ENCODE measurements around the gene SIAE. TPM values are rescaled to one million over a fixed set of nuclear protein-coding genes. Genes with fewer than 3 reads are reported as not detected.

The SIAE gene
- total and polyA plus RNA-seq, 2 donors (not counting 1 experiment from before 2014, with no cell fraction given), result 3.6 to 4.5 TPM

GRCh38 chr11:124646148-124646547, 27.4 kb downstream of the SIAE start:
- Histone ChIP-seq H3K79me2 (ENCODE audit: control insufficient read depth, insufficient read depth, low read length) (no peaks in the 10 kb centered on the region), H4K20me1 (ENCODE audit: control insufficient read depth, insufficient read depth, low read length, poor library complexity, severe bottlenecking) (no peaks in the 10 kb centered on the region), H3K4me1 (ENCODE audit: control insufficient read depth in 2 of 2, insufficient read depth in 2 of 2, low read length in 2 of 2) (peaks cover 14 to 16% of the 10 kb centered on the region in 2 donors), H3K36me3 (replicated peaks in 1 of 2; ENCODE audit: control extremely low read depth in 1 of 2, control insufficient read depth in 1 of 2, extremely low read depth in 1 of 2, insufficient read depth in 2 of 2, low read length in 1 of 2) (no peaks in the 10 kb centered on the region), H3K4me2 (replicated peaks; ENCODE audit: low read depth, low read length, poor library complexity, severe bottlenecking) (no peak overlapping the region), H3K4me3 (ENCODE audit: control extremely low read depth in 1 of 5, extremely low read depth in 1 of 5, insufficient read depth in 1 of 5, low read depth in 2 of 5, low read length in 4 of 5) (no peak overlapping the region), H2AFZ (ENCODE audit: insufficient read depth, low read depth, low read length, poor library complexity, severe bottlenecking) (no peak overlapping the region), H3K9ac (ENCODE audit: low read length) (no peak overlapping the region), H3K9me3 (ENCODE audit: control extremely low read depth in 1 of 3, control insufficient read depth in 2 of 3, insufficient read depth in 1 of 3, low read length in 2 of 3) (no peaks in the 10 kb centered on the region), H3K27me3 (replicated peaks in 1 of 4; ENCODE audit: control extremely low read depth in 1 of 4, control insufficient read depth in 3 of 4, insufficient read depth in 4 of 4, low read length in 3 of 4) (no peaks in the 10 kb centered on the region), H3K27ac (ENCODE audit: low read length in 2 of 2) (no peak overlapping the region)
- CTCF ChIA-PET, result interaction anchor here (0.8 to 3.1 kb wide), 6 partner anchors 13 to 187 kb away, joined by 3 to 20 read pairs (median 6); no protein-coding TSS in a partner anchor
- Mint-ChIP-seq H3K9me3 (ENCODE audit: insufficient read depth) (no peaks in the 10 kb centered on the region), H3K27me3 (no peaks in the 10 kb centered on the region), H3K27ac (no peak overlapping the region), H3K4me3 (no peak overlapping the region), H3K4me1 (peaks cover 16% of the 10 kb centered on the region)
- intact Hi-C loops (cut with micrococcal nuclease), result loop anchor here (10.0 kb wide), 1 partner anchor 1229 kb away; no protein-coding TSS in a partner anchor
- 57% methylated on average over 1 of the region's 3 CpGs for WGBS (ENCODE audit: insufficient coverage)
- TF ChIP-seq EZH2 (IDR thresholded peaks at IDR 0.05; ENCODE audit: borderline replicate concordance, insufficient read depth, low read depth, low read length, poor library complexity, severe bottlenecking) (no peak), CTCF (IDR thresholded peaks at IDR 0.05) (no peak)
- DNase-seq (peak; percentile 57), ATAC-seq (ENCODE audit: low read depth) (peak; percentile 49)
- POLR2A ChIA-PET, result no interaction called here

GRCh38 chr11:124644426-124645280, 28.9 kb downstream of the SIAE start:
- H3K9ac ChIP-seq (ENCODE audit: low read length), result no peak overlapping the region
- Mint-ChIP-seq H3K9me3 (ENCODE audit: insufficient read depth) (no peaks in the 10 kb centered on the region), H3K27ac (no peak overlapping the region), H3K4me3 (peak overlapping the region; percentile 2), H3K27me3 (no peaks in the 10 kb centered on the region), H3K4me1 (peaks cover 16% of the 10 kb centered on the region)
- no peaks in the 10 kb centered on the region for H3K36me3 ChIP-seq (replicated peaks in 1 of 2; ENCODE audit: control extremely low read depth in 1 of 2, control insufficient read depth in 1 of 2, extremely low read depth in 1 of 2, insufficient read depth in 2 of 2, low read length in 1 of 2)
- H3K79me2 ChIP-seq (ENCODE audit: control insufficient read depth, insufficient read depth, low read length), result no peaks in the 10 kb centered on the region
- no peaks in the 10 kb centered on the region for H3K9me3 ChIP-seq (ENCODE audit: control extremely low read depth in 1 of 3, control insufficient read depth in 2 of 3, insufficient read depth in 1 of 3, low read length in 2 of 3)
- no peaks in the 10 kb centered on the region for H4K20me1 ChIP-seq (ENCODE audit: control insufficient read depth, insufficient read depth, low read length, poor library complexity, severe bottlenecking)
- ATAC-seq (ENCODE audit: low read depth) (peak; percentile 83), DNase-seq (peak; percentile 67)
- H3K27me3 ChIP-seq (replicated peaks in 1 of 4; ENCODE audit: control extremely low read depth in 1 of 4, control insufficient read depth in 3 of 4, insufficient read depth in 4 of 4, low read length in 3 of 4), result no peaks in the 10 kb centered on the region
- H3K4me3 ChIP-seq (ENCODE audit: control extremely low read depth in 1 of 5, extremely low read depth in 1 of 5, insufficient read depth in 1 of 5, low read depth in 2 of 5, low read length in 4 of 5), result no peak overlapping the region
- H2AFZ ChIP-seq (ENCODE audit: insufficient read depth, low read depth, low read length, poor library complexity, severe bottlenecking), result peak overlapping the region; percentile 17
- 19% methylated on average over 13 of the region's 16 CpGs for WGBS (ENCODE audit: insufficient coverage)
- intact Hi-C loops (cut with micrococcal nuclease), result loop anchor here (1.0 to 10.0 kb wide), 3 partner anchors 118 to 1230 kb away; partner anchors contain the start of gene ESAM
- TF ChIP-seq EZH2 (IDR thresholded peaks at IDR 0.05; ENCODE audit: borderline replicate concordance, insufficient read depth, low read depth, low read length, poor library complexity, severe bottlenecking), result no peak
- TF ChIP-seq CTCF (IDR thresholded peaks at IDR 0.05), result peak; percentile 82
- ChIA-PET POLR2A (interaction anchor here (0.6 kb wide), 1 partner anchor 30 kb away, joined by 6 read pairs; no protein-coding TSS in a partner anchor), CTCF (interaction anchor here (0.6 to 5.9 kb wide), 24 partner anchors 9 to 1279 kb away, joined by 3 to 61 read pairs (median 3); partner anchors contain the start of genes MSANTD2, ROBO3, SIAE and SPA17)
- H3K4me2 ChIP-seq (replicated peaks; ENCODE audit: low read depth, low read length, poor library complexity, severe bottlenecking), result peak overlapping the region; percentile 40
- peaks cover 14 to 16% of the 10 kb centered on the region in 2 donors for H3K4me1 ChIP-seq (ENCODE audit: control insufficient read depth in 2 of 2, insufficient read depth in 2 of 2, low read length in 2 of 2)
- H3K27ac ChIP-seq (ENCODE audit: low read length in 2 of 2), result no peak overlapping the region
